Activated CD8-positive, alpha-beta memory T cell treated with anti-CD3 and anti-CD28 coated beads, Interleukin-2, amount 10 ng/mL, durations not matched to agents 7 days and 5 days (primary cell): ENCODE results near the gene SPATA12. TPM values are rescaled to one million over a fixed set of nuclear protein-coding genes. Genes with fewer than 3 reads are reported as not detected.
"Not testable (repeated sequence)": the region's sequence is repeated elsewhere in the genome, so short reads cannot be mapped to it uniquely, and the experiment has no call there.

Source experiments
- ATAC-seq: fragments of 150-1000 bp; cut with Tn5 transposase; one replicate; pipeline ENCODE4 v1.10.0; 2021; ENCODE audit warnings: moderate library complexity
- CTCF ChIA-PET: fragments of 350-600 bp; sonication (Branson Sonifier 250); formaldehyde crosslinking; loops from one replicate; lab custom pipeline; 2021; ENCODE audit warnings: antibody characterized with exemption; lab: Charles Lee
- DNase-seq: peaks from one replicate; pipeline ENCODE4 v3.0.0-alpha.2; 2020
- H3K27ac Mint-ChIP-seq: one replicate; pipeline ENCODE4 v1.8.0; 2021; ENCODE audit warnings: mild to moderate bottlenecking, mixed read lengths
- H3K27me3 Mint-ChIP-seq: one replicate; pipeline ENCODE4 v1.8.0; 2021; ENCODE audit warnings: mixed read lengths
- H3K36me3 Mint-ChIP-seq: one replicate; pipeline ENCODE4 v1.8.0; 2021; ENCODE audit warnings: mild to moderate bottlenecking, mixed read lengths
- H3K4me1 Mint-ChIP-seq: one replicate; pipeline ENCODE4 v1.8.0; 2021; ENCODE audit warnings: mixed read lengths
- H3K4me3 Mint-ChIP-seq: one replicate; pipeline ENCODE4 v1.8.0; 2021; ENCODE audit warnings: mild to moderate bottlenecking, moderate library complexity, mixed read lengths
- H3K9me3 Mint-ChIP-seq: one replicate; pipeline ENCODE4 v1.8.0; 2022; ENCODE audit warnings: low read depth, mixed read lengths
- total RNA-seq, 2 experiments: library from RNA; stranded (reverse); gene quantifications; one replicate each; pipeline ENCODE4 v1.2.3, GENCODE V29; 2021

Gene SPATA12
- total RNA-seq, 2 experiments from 2014 or later, result not detected

DNA sequence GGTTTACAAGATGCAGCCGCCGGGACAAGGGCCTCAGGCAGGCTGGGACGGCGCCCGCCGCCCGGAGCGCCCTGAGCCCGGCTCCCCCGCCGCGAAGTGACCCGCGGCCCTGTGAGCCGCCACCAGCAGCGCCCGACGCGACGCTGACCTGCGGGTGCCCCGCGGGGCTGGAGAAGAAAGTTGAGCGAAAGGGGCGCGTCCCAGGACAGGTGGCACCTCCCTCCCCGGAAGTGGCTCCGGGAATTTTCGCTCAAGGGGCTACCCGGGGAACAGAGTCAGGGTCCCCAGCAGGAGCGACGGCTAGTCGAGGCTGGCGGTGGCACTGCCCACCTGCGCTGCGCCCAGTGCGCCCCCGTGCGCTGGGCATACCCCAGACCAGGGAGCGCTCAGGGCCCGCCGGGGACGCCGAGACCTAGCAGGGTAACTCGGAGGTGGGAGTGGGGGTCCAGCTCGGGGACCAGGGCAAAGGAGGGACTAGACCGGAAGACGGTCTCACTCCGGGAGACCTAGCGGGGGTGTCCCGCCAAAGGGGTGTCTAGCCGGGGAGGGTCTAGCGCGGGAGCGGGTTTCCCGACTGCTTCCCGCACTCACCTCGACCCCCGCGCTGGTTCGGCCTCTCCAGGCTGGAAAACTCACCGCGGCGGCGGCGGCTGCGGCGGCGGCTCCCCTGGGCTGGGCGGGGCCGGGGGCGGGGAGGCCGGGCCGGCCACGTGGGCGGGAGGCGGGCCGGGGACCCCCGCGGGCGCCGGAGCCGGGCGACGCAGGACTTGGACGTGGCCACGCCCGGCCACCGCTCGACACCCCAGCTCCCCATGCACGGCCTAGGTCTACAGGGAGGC, 18.4 kb downstream of the SPATA12 start:
- Mint-ChIP-seq H3K4me1 (peaks cover 2% of the 10 kb centered on the region), H3K4me3 (peak overlapping the region; percentile 31), H3K27ac (no peak overlapping the region), H3K9me3 (no peaks in the 10 kb centered on the region), H3K27me3 (peaks cover 57% of the 10 kb centered on the region), H3K36me3 (no peaks in the 10 kb centered on the region)
- ATAC-seq, result peak; percentile 55
- no peak for DNase-seq
- CTCF ChIA-PET, result interaction anchor here (1.2 kb wide), 1 partner anchor 21 kb away, joined by 4 read pairs; no protein-coding TSS in a partner anchor

GRCh38 chr3:57079474-57079831, 19.0 kb downstream of the SPATA12 start:
- Mint-ChIP-seq H3K27me3 (peaks cover 51% of the 10 kb centered on the region), H3K4me1 (peaks cover 2% of the 10 kb centered on the region), H3K36me3 (no peaks in the 10 kb centered on the region), H3K27ac (no peak overlapping the region), H3K9me3 (no peaks in the 10 kb centered on the region), H3K4me3 (peak overlapping the region; percentile 17)
- DNase-seq, result no peak
- ATAC-seq, result no peak
- CTCF ChIA-PET, result no interaction called here

DNA sequence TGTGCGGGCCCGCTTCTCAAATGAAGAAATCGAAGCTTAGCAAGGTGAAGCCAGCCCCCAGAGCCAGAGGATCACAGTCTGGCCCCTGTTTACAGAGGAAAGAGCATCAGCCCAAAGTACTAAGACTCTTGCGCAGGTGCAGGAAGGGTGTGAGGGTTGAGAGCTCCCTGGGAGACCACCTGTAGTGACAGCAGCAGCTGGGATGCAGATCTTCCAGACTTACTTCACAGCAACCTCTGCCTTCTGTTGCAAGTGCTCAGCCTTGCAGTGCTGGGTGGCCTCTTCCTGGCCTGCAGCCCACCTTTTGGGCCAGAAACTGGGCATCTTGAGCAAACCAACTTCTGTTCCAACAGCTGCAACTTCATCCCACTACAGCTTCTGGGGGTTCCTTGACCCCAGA, 19.7 kb downstream of the SPATA12 start:
- H3K9me3 Mint-ChIP-seq, result no peaks in the 10 kb centered on the region
- ATAC-seq (no peak), DNase-seq (no peak)
- H3K27me3 Mint-ChIP-seq, result peaks cover 50% of the 10 kb centered on the region
- no peak overlapping the region for H3K27ac Mint-ChIP-seq
- peaks cover 2% of the 10 kb centered on the region for H3K4me1 Mint-ChIP-seq
- H3K36me3 Mint-ChIP-seq, result no peaks in the 10 kb centered on the region
- CTCF ChIA-PET, result no interaction called here
- peak overlapping the region; percentile 17 for H3K4me3 Mint-ChIP-seq

- ATAC-seq (no peak), DNase-seq (no peak)
- no peak overlapping the region for H3K4me3 Mint-ChIP-seq
- peaks cover 2% of the 10 kb centered on the region for H3K4me1 Mint-ChIP-seq
- CTCF ChIA-PET, result interaction anchor here (0.7 kb wide), 1 partner anchor 37 kb away, joined by 4 read pairs; no protein-coding TSS in a partner anchor
- peaks cover 50% of the 10 kb centered on the region for H3K27me3 Mint-ChIP-seq
- no peaks in the 10 kb centered on the region for H3K9me3 Mint-ChIP-seq
- H3K36me3 Mint-ChIP-seq, result no peaks in the 10 kb centered on the region
- no peak overlapping the region for H3K27ac Mint-ChIP-seq
Measured at GRCh38 chr3:57081173-57081572, 20.7 kb downstream of the SPATA12 start.

- peaks cover 2% of the 10 kb centered on the region for H3K4me1 Mint-ChIP-seq
- peaks cover 47% of the 10 kb centered on the region for H3K27me3 Mint-ChIP-seq
- H3K36me3 Mint-ChIP-seq, result no peaks in the 10 kb centered on the region
- ATAC-seq (no peak), DNase-seq (no peak)
- CTCF ChIA-PET, result no interaction called here
- no peaks in the 10 kb centered on the region for H3K9me3 Mint-ChIP-seq
- H3K4me3 Mint-ChIP-seq, result no peak overlapping the region
- no peak overlapping the region for H3K27ac Mint-ChIP-seq
Measured at GRCh38 chr3:57082481-57082880, 22.0 kb downstream of the SPATA12 start.

- H3K4me3 Mint-ChIP-seq, H3K4me1 Mint-ChIP-seq, CTCF ChIA-PET, H3K9me3 Mint-ChIP-seq, DNase-seq, ATAC-seq, H3K27ac Mint-ChIP-seq, H3K36me3 Mint-ChIP-seq: not testable (repeated sequence)
- peaks cover 37% of the 10 kb centered on the region for H3K27me3 Mint-ChIP-seq
Measured at GRCh38 chr3:57083266-57083995, 23.0 kb downstream of the SPATA12 start.

GRCh38 chr3:57085211-57085610, 24.7 kb downstream of the SPATA12 start:
- CTCF ChIA-PET, result no interaction called here
- Mint-ChIP-seq H3K27me3 (peaks cover 39% of the 10 kb centered on the region), H3K4me1 (no peaks in the 10 kb centered on the region), H3K9me3 (no peaks in the 10 kb centered on the region), H3K36me3 (no peaks in the 10 kb centered on the region), H3K4me3 (no peak overlapping the region), H3K27ac (no peak overlapping the region)
- DNase-seq (no peak), ATAC-seq (no peak)

DNA sequence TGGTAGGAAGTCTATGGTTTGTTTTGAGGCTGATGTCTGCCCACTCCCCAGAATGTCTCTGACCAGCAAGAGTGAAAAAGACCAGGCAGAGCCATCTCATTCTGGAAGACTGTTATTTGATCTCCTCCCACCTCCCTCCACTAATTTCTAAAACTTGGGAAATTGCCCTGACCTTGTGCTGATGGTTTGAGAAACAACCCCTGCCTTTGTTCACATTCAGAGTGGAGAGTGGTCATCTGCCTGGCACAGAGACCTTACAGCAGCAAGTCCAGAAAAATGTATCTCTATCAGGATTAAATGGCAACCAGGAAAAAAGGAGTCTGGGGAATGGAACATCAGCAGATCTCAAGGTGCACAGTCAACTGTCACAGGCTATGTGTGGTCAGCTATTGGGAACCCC, 25.7 kb downstream of the SPATA12 start:
- H3K9me3 Mint-ChIP-seq, result no peaks in the 10 kb centered on the region
- no peaks in the 10 kb centered on the region for H3K36me3 Mint-ChIP-seq
- ATAC-seq (no peak), DNase-seq (no peak)
- no peaks in the 10 kb centered on the region for H3K4me1 Mint-ChIP-seq
- H3K27ac Mint-ChIP-seq, result no peak overlapping the region
- H3K4me3 Mint-ChIP-seq, result no peak overlapping the region
- H3K27me3 Mint-ChIP-seq, result peaks cover 35% of the 10 kb centered on the region
- CTCF ChIA-PET, result no interaction called here

GRCh38 chr3:57087361-57088092, 27.1 kb downstream of the SPATA12 start:
- Mint-ChIP-seq H3K27ac (no peak overlapping the region), H3K4me1 (no peaks in the 10 kb centered on the region), H3K4me3 (no peak overlapping the region), H3K36me3 (no peaks in the 10 kb centered on the region), H3K27me3 (peaks cover 32% of the 10 kb centered on the region), H3K9me3 (no peaks in the 10 kb centered on the region)
- DNase-seq (no peak), ATAC-seq (no peak)
- CTCF ChIA-PET, result interaction anchor here (3.7 kb wide), 1 partner anchor 13 kb away, joined by 10 read pairs; no protein-coding TSS in a partner anchor

DNA sequence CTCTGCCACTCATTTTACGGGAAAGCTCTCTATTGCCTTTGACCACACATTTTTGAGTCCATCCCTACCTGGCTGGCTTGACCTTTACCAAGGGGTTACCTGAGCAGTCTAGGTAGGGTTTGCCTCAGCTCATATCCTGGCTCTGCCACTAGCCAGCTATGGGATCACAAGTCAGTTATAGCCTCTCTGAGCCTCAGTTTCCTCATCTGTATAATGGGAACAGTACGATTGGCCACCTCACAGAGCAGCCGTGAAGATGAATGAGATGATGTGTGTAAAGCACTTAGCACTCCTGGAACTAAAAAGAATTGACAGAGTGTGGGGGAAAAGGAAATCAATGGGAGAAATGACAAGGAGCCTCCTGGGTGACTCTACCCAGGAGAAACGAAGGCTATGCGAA, 28.0 kb downstream of the SPATA12 start:
- Mint-ChIP-seq H3K36me3 (no peaks in the 10 kb centered on the region), H3K27me3 (peaks cover 32% of the 10 kb centered on the region), H3K27ac (no peak overlapping the region), H3K4me3 (no peak overlapping the region), H3K4me1 (no peaks in the 10 kb centered on the region), H3K9me3 (no peaks in the 10 kb centered on the region)
- CTCF ChIA-PET, result interaction anchor here (3.7 kb wide), 1 partner anchor 12 kb away, joined by 10 read pairs; no protein-coding TSS in a partner anchor
- ATAC-seq, result no peak
- DNase-seq, result no peak

DNA sequence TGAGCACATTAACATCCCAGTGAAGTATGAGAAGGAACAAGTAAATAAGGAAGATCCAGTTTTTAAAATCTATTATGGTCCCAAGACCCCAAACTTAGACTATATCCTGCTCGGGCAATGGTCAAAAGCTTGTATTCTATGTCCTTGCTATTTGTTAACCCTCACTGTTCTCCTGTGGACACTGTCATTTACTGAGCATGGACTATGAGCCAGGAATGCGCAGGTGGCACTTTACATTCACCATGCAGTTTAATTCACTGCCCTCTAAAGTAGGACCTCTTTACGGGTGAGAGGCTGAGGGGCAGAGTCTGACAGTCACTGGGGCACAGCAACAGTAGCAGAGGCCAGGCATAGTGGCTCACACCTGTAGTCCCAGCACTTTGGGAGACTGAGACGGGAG, 28.6 kb downstream of the SPATA12 start:
- ATAC-seq (no peak), DNase-seq (no peak)
- H3K27ac Mint-ChIP-seq, result no peak overlapping the region
- no peaks in the 10 kb centered on the region for H3K36me3 Mint-ChIP-seq
- H3K4me1 Mint-ChIP-seq, result no peaks in the 10 kb centered on the region
- CTCF ChIA-PET, result interaction anchor here (3.7 kb wide), 1 partner anchor 11 kb away, joined by 10 read pairs; no protein-coding TSS in a partner anchor
- H3K9me3 Mint-ChIP-seq, result no peaks in the 10 kb centered on the region
- peaks cover 35% of the 10 kb centered on the region for H3K27me3 Mint-ChIP-seq
- H3K4me3 Mint-ChIP-seq, result no peak overlapping the region

DNA sequence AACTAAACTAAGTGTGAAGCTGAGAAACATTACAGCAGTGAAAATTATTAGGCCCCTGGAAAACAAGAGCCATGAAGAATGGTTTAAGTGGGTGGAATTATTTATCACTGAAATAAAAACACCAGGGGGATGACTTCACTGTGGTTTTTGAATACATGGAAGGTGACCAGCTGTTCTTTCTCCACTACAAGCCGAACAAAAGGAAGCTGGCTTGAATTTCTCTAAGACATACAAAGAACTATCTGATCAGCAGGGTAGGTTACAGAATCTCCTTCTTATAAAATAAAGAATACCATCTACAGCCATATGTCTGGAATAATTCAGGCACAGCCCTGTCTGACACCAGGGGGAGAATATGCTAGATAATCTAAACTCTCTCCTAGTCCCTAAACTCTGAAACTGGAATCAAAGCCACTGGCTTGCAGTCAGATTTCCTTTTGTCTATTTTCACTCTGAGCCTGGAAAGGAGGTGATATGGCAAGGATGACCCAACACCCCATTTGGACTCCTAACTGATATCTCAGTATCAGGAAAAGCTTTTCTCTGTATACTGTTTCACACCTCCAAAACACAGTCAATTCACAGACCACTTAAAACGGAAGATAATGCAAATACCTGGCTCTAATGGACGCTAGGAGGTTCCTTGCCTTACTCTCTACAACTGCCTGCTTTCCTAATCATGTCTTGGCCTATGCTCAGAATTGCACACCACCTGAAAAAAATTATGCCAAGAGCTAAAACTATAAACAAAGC, 31.2 kb downstream of the SPATA12 start:
- DNase-seq (no peak), ATAC-seq (no peak)
- Mint-ChIP-seq H3K9me3 (no peaks in the 10 kb centered on the region), H3K27me3 (peaks cover 26% of the 10 kb centered on the region), H3K36me3 (no peaks in the 10 kb centered on the region), H3K4me3 (no peak overlapping the region), H3K4me1 (no peaks in the 10 kb centered on the region), H3K27ac (no peak overlapping the region)
- CTCF ChIA-PET, result interaction anchor here (1.3 kb wide), 1 partner anchor 9 kb away, joined by 9 read pairs; no protein-coding TSS in a partner anchor
